Measurements from ENCODE around the gene ATP8A2.
A peak's percentile ranks its signal among the peaks of the same experiment; 100 is the strongest.

Gene ATP8A2

DNA sequence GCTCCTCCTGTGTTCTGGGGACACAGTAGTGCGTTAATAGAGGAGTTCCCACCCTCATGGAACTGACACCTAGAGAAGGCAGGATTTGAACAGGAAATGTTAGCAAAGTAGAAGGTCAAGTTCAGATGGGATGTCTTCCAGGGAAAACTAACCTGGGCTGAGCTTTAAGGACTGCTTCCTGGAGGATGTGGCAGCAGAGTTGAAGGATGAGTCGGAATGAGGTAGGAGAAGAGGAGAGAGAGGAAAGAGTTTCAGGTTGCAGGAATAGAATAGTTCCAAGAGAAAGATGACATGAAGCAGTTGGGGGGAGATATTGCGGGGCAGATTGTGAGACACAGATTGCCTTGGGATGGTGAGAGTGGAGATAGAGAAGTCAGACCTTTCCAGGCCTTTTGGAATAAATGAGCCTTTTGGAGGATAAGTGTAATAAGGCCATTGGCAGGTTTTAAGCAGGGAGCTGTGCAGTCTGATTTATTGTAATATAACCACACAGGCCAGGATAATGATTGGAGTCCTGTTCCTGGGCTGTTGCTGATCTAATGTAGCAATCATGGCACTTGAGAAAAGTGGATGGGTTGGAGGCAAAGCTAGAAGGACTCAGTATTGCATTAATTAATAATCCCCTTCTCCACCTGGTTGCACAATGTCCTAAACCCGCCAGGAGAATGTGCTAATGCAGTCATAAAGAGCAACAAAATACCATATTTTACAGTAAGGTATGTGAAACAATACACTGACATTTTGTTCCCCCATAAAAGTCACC lies 474.6 kb downstream of the ATP8A2 start:
- DNase-seq = no peak

DNA sequence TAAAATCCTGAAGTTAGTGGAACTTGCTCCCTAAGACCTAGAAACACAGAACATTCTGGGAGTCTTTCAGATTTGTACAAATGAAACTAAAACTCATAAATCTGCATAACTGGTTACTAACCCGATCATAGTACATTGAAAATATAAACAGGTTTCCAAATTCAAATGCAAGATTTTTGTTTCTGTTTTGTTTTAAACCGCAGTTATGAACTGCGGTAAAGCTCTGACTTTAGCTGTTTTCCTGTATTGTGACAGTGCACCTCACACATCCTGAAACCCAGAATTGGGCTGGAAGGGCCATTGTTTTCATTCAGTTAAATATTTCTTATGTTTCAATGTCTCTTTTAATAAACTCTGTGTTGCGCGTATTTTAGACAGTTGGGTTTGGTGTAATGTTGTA lies 475.4 kb downstream of the ATP8A2 start:
- no peak for DNase-seq

DNA sequence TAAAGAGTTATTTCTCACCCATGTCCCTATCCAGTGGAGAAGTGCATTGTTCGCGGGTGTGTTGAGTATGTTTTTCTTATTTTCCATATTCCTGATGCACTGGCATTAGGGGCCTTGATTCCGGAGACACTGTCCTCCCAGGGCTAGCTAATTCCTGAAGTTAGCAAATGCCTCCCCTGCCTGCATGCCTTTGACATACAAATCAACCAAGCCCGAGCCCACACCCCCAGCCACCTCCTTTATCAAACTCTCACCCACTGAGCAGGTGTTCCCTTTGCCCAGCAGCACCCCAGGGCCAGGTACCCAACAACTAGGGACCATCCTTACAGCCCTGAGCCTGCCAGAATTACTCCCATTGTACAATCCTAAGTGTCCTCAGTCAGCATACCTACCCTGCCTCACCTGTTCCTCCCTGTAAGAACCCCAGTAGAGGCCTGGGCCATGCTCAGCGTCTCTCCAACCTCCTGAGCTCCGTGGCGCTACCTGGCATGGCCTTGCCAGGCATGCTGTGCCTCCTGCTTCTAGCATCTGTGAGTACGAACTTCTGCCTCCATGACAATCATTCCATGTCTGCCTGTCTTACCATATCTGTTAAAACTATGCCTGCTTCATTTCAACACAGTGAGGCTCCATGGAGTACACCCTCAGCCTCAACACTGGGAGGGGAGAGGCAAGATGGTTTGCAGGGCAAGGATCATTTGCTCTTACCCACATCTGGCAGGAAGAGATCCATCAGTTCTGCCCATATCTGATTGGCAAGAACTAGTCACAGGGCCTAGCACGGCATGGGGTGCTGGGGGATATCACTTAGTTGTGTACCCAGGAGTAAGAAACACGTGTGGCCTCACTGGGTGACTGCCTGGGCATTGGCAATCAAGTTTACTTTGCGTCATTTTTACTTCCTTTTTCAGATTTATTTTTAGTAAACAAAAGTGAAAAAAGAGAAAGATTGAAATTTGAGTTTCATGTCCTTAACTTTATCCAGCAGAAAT lies 476.2 kb downstream of the ATP8A2 start:
- DNase-seq = peak in 1 of 56 donors; percentile 4

DNA sequence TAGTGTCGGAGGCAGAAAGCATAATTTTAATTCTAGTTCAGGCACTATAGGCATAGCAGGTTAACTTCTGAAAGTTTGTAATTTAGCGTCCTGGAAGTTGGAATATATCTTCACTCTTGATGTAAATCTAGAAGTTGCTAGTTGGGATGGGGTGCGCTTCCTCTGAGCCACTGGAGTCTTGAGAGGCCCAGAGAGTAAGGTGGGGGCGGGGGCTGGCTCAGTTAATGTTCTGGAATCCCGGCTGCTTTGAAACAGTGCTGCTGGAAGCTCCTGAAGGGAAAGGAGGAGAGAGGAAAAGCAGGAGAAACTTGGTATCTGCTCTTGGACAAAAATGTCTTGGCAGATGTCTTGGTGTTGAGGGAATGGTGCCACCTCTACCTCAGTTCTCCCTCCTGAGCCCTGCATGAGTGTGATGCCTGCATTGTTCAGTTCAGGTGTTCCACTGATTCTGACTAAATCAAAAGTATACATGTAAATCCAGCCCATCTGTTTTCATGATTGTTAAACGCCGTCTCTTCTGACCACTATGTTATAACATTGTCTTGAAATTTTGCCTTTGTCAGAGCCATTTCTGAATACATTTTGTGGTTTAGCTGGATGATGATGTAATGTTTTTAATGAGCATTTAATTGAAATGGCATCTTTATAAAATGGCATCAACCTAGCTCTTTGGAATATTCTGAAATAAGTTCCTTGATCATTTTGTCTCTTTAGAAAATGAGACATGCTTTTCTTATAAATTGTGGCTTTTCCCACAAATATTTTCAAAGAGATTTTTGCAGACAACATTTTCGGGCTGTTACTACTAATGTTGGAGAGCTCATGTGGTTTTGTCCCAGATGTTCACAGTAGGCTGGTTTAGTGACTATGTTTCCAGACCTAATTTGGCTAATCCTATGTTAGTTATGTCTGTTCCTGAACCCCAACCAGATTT lies 477.3 kb downstream of the ATP8A2 start:
- no peak for DNase-seq

DNA sequence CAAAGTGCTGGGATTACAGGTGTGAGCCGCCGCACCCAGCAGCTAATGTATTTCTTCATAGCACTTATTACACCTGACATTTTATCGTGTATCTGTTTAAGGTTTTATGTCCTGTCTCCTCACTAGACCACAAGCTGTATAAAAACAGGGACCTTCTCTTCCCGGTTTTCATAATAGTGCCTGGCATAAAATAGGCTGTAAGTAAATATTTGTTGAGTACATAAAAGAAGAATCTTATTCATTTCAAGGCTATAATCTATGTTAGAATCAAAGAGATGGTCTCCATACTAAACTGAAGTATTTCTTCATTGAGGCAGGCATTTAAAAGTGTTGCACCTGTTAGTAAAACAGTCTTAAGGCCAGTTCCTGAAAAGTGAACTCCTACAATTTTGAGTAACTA lies 486.1 kb downstream of the ATP8A2 start:
- no peak for DNase-seq

DNA sequence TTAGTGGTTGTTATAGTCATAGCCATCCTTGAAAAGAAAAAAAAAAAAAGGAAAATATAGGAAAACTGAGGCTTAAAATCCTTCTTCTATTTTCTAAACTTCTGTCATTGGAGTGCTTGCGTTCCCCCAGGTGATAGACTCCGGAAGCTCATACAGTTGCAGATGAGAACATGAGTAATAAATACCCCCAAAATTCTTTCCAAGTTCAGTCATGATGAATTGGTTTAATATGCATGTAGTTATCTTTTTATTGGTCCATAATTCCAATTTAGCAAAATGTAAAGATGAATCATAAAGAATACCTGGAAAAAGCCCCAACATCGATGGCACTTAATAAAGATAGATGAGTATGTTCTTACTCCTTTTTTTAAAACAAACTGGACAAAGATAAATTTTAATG lies 487.8 kb downstream of the ATP8A2 start:
- no peak for DNase-seq

DNA sequence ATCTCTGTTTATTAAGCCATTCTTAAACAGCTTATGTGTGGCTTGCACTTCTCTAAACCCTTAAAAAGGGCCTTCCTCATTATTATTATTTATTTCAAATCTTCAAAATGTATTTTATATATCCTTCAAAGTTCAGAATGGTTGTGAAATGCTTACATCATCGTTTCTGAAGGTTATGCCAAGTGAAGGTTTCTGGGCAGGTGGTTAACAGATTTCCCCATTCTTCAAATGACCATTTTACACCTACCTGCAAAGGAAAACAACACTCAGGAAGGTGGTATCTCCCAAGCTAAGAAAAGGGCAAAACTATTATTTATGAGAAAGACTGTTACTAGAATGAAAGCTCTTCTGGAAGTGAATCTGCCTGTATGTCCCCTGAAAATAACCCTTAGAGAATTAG lies 488.5 kb downstream of the ATP8A2 start:
- DNase-seq = no peak

DNA sequence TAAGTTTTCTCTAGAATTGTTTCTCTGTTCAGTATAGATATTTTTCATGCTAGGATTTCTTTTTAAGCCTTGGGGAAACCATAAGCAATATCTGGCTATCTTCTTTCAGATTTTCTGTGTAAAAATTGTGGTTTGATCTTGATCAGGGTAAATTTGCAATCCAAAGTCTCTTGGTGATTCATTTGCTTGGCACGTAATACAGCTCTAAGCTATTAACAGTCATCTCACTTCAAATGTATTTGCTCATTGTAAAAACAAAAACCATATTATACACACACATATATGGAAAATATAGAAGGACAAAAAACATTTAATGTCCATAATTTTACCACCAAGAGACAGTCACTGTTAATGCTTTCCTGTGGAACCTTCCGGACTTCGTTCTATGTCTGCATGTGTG lies 489.1 kb downstream of the ATP8A2 start:
- DNase-seq = no peak

DNA sequence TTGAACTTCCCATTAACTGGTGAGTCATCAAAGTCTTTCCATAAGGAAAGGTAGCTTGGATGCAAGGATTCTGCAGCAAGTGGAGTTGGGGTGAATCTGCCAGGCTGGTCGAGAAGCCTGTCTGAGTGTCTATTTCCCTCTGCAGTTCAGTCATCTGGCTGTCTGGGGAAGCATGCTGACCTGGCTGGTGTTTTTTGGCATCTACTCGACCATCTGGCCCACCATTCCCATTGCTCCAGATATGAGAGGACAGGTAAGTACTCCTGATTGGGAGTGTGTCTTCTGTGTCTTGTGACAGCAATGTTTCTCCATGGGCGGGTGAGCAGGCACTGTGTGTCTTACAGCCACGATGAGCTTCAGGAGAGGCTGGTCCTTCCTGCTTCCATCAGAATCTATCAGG lies 490.4 kb downstream of the ATP8A2 start:
- DNase-seq = no peak

DNA sequence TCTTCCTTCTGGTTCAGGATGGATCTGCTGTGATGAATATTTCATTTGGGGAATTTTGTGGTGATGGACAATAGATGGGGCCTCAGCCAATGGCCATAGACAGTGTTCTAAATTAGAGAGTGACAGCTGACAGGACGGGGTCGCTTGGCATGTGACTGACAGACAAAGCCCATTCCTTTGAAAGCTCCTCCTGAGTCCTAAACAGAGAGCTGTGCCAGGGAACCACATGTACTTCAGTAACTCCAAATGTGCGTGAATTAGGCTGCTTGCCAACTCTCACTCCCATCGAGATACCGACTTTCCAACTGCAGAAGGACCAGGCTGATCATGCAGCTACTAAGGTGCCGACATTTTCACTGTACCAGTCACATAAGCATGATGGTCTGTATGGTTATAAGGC lies 492.3 kb downstream of the ATP8A2 start:
- peak in 1 of 56 donors; percentile 27 for DNase-seq

DNA sequence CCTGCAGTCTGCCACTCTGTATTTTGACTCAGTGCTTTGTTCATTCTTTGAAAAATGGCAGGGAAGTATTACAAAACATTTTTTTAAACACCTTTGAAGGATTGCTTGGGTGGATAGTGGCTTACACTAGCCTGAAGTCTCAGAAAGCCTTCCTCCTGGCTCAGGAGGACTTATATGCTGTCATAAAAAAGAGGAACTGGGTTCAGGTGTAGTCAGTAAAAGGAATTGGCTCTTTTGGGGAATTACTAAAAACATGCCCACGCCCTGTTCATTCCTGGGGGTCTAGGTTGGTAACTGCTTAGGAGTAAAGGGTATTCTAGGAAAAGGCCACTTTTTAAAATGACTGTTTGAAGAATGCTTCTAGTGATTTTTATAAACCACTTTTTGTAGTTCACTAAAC lies 493.2 kb downstream of the ATP8A2 start:
- DNase-seq = no peak

DNA sequence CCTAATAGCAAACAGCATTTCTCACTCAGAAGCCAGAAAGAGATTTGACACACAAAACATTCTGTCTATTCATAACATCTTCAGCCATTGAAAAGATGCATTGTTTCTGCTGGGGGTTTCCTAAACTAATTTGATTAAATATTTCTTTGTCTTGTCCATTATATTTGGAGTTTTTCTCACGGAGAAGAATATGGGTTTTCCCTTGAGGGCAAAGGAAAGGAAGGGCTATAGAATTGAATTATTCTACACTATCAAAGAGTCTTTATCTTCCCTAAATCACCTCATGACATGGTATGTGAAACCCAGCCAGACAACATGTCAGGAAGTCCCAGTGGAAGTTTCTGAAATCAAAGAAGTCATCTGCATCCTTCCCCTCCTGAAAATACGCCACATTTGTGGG lies 493.6 kb downstream of the ATP8A2 start:
- DNase-seq = no peak

DNA sequence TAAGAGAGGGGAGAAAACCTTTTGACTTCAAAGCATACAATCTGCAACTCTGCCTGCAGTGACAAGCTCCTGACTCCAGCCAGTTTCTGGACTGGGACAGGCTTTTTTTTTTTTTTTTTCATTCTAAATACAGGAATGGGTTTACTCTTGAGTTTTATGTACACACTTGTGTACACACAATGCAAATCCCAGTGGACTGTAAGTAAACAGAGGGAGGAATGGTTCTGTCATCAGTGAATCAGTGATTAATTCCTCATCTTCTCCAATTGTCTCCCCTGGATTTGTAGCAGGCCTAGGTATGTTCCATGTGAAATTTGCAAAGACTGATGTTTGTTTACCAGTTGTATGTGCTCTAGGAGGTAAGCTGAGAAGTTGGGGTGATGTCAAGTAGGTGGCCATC lies 495.3 kb downstream of the ATP8A2 start:
- DNase-seq = no peak

DNA sequence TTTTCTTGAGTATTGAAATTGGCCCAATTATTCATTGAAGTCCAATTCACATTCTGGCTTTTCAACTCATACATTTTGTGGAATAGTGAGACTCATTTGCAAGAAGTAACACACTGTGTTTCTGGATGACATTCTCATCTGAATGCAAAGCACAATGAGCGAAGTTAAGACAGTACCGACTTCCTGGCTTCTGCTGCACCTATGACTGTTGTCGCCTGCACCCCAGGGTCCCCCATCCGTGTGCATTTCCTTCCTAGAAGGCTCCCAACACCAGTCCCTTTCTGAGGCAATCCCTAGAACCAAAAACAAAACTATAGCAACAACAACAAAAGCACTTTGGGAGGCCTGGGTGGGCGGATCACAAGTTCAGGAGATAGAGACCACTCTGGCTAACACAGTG lies 496.7 kb downstream of the ATP8A2 start:
- DNase-seq = no peak

DNA sequence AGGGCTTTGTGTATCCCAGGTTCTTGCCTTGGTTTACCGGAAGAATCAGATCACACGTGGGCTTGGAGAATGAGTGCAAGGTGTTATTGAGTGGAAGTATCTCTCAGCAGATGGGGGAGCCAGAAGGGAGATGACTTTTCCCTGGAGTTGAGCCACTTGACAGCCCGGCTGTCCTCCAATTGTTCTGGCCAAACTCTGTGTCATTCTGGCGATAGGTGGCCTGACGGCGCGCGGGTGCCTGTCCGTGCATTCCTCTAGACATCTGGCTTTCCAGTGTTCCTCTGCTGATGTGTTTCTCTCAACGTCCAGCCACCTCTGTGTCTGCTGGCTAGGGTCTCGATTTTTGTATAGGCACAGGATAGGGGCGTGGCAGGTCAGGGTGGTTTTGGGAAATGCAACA lies 498.2 kb downstream of the ATP8A2 start:
- DNase-seq = no peak

DNA sequence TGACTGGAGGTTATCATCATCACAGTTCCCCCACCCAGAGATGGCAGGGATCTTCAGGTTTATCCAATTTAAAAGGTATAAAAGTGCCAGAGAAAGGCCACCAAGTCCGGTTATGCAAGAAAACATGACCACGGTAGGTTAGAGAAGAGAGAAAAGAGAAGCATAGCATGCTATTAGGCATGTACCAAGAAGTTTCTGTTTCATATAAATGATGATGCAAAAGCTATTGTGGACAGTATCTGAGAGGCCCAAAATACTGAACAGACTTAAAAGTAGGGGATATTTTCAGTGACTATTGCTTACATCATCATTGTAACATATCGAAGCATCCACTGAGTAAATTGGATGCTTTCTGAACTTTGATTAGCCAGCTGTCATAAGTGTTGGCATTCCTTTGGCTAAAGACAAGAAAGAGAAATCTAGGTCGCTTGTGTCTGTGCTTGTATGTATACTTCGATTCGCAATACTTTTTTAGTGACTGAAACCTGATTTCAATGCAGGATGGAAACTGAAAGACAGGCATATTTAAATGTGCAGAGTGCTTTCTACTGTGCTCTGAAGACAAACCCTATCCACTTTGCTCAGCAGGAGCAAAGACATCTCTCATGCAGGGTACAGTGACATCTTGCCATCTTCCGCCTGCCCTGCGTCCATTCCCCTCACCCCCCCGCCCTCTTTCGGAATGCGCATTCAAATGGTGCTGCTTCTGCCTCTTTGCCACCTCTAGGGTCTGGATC lies 499.8 kb downstream of the ATP8A2 start:
- no peak for DNase-seq

DNA sequence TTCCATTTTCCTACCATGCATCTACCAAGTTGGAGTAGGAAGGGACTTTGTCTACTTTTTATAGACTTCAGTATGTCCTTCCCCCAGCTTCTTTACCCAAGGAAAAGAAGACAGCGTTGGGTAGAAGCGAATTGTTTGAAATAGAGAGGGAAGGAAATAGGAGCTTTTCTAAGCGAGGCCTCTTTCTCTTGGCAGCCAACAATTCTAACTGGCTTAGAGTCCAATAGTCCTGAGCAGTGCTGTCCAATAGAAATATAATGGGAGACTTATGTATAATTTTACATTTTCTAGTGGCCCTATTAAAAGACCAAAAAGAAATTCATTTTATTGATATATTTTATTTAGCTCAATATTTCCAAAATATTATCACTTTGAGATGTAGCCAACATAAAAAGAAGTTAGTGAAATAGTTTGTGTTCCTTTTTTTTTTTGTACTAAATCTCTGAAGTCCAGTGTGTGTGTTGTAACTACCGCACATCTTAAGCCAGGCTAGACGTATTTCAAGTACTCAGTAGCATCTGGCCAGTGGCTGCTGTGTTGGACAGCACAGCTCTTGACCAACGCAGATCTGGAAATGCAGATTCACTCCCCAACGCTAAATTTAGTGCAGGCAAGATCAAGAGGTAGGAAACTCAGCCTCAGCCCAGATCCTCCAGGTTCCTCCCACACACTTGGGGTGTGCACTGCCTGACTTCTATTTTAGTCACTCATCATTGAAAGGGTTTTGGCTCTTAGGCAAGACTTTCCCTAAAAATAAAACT lies 500.9 kb downstream of the ATP8A2 start:
- DNase-seq = peak in 12 of 56 donors; percentile 2 to 47 (median 20)

DNA sequence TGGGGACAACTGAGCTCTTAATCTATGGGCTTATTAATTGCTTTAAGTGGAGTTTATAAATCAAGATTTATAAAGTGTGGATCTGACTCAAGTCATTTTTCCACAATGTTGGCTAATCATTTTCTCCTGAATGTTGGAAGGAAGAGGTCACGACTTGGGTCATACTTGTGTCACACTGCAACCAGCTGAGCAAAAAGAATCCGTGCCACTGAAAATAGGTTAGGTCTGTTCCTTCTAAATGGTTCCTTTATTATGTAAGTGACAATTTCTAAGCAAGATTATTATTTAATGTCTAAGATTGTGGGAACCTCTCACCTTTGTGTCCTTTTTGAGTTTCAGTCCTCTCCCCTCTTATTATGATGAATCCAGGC lies 501.5 kb downstream of the ATP8A2 start:
- DNase-seq = no peak

DNA sequence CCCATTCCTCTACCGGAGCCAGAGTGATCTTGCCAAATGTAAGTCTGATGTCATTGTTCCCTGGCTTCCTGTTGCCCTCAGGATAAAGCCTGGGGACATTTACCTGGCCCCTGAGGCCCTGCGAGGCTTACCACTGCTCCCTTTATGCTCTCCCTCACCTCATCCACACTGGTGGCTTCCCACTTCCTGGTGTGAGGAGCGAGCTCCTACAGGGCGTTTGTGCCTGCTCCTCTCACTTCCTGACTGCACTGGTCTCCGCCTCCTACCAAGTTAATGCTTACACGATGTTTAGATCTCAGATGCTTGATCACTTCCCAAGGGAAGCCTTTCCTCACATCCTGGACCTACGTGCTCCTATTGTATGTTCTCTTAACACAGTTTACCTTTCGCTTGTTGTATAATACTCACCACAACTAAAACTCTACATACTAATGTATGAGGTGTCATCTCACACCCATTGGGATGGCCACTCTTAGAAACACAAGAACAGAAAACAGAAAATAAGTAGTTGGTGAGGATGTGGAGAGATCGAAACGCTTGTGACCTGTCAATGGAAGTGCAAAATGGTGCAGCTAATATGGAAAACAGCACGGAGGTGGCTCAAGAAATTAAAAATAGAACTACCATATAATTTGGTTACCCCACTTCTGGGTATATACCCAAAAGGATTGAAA lies 502.4 kb downstream of the ATP8A2 start:
- DNase-seq = no peak

Measured in nucleus accumbens (tissue), 56 donors.